HG03469 (cell line): Measurements from ENCODE around the gene RHBDD3.

Source experiments
- ATAC-seq: cut with Tn5 transposase; IDR thresholded peaks from one replicate; pipeline ENCODE4 v1.9.1; 2021; ENCODE audit warnings: mild to moderate bottlenecking, moderate library complexity, moderate number of reproducible peaks; ENCODE audit not compliant: unreplicated experiment

Gene RHBDD3

GRCh38 chr22:29267858-29268510, at the start of gene RHBDD3, which contains the start of gene EWSR1:
RHBDD3 (minus strand) TSS chr22:29267981; CDS start chr22:29265626, 2,355 bp downstream.
EWSR1 (plus strand) TSS chr22:29268268; CDS start chr22:29268337, 69 bp downstream.
- peak; percentile 52 for ATAC-seq

DNA sequence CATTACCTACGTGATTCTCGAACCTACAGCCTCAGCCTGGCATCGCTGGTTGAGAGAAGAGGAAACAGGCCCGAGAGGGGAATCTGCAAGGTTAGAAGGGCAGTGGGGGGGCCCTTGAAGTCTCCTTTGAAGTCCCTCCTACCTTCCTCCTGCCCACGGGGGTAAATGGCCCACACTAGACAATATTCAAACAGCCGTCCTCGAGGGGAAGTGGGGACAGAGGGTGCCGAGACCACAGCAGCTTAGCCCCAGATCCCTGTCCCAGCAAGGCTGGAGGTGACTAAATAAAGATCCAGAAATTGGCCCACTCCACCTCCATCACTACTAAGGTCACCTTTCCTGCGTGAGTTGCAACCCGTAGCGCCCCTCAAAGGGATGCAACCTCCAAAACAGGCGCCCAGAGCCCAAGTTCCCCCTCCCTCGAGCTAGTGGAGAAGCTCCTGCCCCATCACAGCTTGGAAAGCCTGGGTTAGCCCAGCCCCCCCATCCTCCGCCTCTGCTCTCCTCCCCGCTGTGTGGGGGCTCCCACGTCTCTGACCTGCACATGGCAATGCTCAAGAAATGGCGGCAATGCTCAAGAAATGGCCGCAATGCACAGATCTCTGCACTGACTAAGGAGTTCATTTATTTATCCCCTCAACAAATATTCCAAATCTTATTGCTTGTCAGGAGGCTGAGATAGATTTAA, 48.5 kb upstream of the RHBDD3 start:
- ATAC-seq: no peak

- no peak for ATAC-seq
Observed at GRCh38 chr22:29315286-29316140, 47.7 kb upstream of the RHBDD3 start, which contains the start of gene RASL10A. RASL10A (minus strand) TSS chr22:29315697; CDS start chr22:29315246, 451 bp downstream.

DNA sequence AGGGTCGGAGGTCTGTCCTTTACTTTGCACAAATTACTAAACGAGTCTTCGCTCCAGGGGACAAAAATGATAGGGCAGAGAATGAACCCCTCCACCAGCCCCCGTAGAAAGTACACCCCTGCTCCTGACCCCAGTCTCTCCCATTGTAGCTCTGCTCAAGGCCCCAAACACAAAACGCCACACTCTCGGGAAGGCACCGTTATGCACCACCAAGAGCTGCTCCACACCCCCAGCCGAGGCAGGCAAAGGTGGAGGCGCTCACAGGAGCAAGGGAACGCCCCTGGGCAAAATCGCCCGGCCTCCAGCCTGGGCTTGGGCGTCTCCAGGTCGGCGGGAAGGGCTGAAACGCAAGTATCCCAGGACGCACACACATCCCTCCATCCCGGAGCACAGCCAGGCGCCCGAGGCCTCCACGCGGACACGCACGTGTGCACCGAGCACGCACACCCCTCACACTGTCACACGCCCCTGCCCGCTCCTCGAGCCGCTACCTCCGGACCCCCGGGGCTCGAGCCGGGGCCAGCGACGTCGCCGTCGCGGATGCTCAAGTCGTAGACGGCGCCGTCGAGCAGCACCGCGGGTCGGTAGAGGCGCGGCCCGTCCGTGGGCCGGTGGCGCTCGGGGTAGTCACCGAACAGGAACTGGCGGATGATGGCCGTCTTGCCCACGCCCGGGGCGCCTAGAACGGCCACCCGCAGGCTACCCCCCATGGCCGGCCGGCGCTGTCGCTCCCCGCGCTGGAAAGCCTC, 46.9 kb upstream of the RHBDD3 start:
- ATAC-seq: no peak

GRCh38 chr22:29313576-29314466, 46.0 kb upstream of the RHBDD3 start:
- no peak for ATAC-seq

- no peak for ATAC-seq
Observed at GRCh38 chr22:29313126-29313575, 45.4 kb upstream of the RHBDD3 start.

- no peak for ATAC-seq
Observed at GRCh38 chr22:29312218-29313125, 44.7 kb upstream of the RHBDD3 start.

GRCh38 chr22:29311464-29312217, 43.9 kb upstream of the RHBDD3 start:
- ATAC-seq: no peak

- ATAC-seq: no peak
Observed at GRCh38 chr22:29310863-29311339, 43.1 kb upstream of the RHBDD3 start.

DNA sequence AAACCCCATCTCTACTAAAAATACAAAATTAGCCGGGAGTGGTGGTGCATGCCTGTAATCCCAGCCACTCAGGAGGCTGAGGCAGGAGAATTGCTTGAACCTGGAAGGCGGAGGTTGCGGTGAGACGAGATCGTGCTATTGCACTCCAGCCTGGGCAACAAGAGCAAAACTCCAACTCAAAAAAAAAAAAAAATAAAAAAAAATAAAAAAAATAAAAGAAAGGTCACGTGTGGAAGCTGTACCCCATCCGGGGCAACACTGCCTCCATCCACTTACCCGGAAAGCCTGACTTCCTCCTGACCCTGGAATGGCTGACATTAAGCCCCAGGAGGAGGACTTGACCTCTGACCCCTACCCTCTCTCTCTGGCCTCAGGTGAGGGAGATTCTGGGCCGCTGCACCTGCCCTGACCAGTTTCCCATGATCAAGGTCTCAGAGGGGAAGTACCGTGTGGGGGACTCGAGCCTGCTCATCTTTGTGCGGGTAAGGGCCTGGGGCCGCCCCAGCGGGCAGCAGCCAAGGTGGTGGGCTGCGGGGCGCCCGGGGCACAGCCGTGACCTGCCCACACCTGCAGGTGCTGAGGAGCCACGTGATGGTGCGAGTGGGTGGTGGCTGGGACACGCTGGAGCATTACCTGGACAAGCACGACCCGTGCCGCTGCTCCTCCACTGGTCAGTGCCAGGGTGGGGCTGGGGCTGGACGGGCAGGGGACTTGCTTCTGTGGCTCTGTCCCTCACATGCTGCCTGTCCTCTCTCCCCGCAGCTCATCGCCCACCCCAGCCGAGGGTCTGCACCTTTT, 42.5 kb upstream of the RHBDD3 start:
- no peak for ATAC-seq

DNA sequence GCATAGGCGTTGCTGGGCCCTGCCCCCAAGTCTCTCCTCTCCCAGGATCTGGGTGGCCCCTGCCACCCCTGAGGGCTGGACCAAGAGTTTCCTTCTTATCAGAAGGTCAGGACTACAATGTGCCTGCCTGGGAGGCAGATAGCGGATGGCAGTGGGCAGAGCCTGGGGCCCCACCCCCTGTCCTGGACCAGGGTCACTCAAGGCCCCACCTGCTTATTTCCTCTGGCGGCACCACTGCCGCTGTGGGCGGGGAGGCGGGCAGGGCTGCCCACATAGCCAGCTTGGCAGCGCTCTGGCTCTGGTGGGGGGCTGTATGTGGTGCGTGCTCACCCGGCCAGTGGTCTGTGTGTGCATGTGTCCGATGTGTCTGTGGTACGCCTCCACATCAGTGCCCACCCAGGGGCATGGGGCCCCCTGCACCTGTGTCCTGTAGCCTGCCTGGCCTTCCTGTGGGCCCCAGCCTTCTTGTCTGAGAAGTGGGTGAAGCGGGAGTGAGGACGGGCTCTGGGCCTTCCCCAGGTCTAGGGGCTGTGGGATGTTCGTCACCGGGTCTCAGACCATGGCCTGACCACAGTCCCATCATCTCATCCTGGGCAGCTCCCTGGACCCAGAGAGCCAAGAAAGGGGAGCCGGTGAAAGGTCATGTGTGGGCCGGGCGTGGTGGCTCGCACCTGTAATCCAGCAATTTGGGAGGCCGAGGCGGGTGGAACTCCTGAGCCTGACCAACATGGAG, 41.7 kb upstream of the RHBDD3 start:
- ATAC-seq: no peak

- ATAC-seq: no peak
Observed at GRCh38 chr22:29308791-29309262, 41.0 kb upstream of the RHBDD3 start.

DNA sequence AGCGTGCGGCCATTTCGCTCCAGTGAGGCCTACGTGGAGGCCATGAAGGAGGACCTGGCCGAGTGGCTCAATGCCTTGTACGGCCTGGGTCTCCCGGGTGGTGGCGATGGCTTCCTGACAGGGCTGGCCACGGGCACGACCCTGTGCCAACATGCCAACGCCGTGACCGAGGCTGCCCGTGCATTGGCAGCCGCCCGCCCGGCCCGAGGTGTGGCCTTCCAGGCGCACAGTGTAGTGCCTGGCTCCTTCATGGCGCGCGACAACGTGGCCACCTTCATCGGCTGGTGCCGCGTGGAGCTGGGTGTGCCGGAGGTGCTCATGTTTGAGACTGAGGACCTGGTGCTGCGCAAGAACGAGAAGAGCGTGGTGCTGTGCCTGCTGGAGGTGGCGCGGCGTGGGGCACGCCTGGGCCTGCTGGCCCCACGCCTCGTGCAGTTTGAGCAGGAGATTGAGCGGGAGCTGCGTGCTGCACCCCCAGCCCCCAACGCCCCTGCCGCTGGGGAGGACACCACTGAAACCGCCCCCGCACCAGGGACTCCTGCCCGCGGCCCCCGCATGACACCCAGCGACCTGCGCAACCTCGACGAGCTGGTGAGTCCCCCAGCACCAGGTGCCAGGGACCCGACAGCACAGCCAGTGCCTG, 40.5 kb upstream of the RHBDD3 start:
- ATAC-seq: no peak

GRCh38 chr22:29307596-29308147, 39.9 kb upstream of the RHBDD3 start:
- no peak for ATAC-seq
